B cell (primary cell): Measurements from ENCODE around the gene ERG. TPM values are rescaled to one million over a fixed set of nuclear protein-coding genes. Genes with fewer than 3 reads are reported as not detected.

Experiments used
- ATAC-seq: fragments of 200-7000 bp; cut with Tn5 transposase; one replicate; pipeline ENCODE4 v1.10.0; 2021; ENCODE audit warnings: low read depth, mild to moderate bottlenecking, moderate number of reproducible peaks, moderate library complexity
- CTCF ChIA-PET: fragments of 350-600 bp; sonication (Branson Sonifier 250); formaldehyde crosslinking; loops from one replicate; lab custom pipeline; 2021; ENCODE audit warnings: antibody characterized with exemption, inconsistent platforms; lab: Charles Lee
- POLR2A ChIA-PET: fragments of 350-600 bp; sonication (Branson Sonifier 250); formaldehyde crosslinking; loops from one replicate; lab custom pipeline; 2021; ENCODE audit warnings: antibody characterized with exemption; lab: Charles Lee
- DNase-seq: peaks from one replicate; pipeline ENCODE4 v3.0.0; 2013
- H2AFZ ChIP-seq: 2 replicates; pipeline ENCODE4 v1.6.1; 2012; ENCODE audit warnings: mild to moderate bottlenecking, low read depth, low read length; ENCODE audit not compliant: insufficient read depth, poor library complexity, severe bottlenecking
- H3K27ac ChIP-seq, 2 donors: 1 replicate in 1 of 2; 2 replicates in 1 of 2; pipeline ENCODE4 v1.5.1; 2012 to 2013; ENCODE audit warnings: low read length in 2 of 2, mild to moderate bottlenecking in 2 of 2, moderate library complexity in 1 of 2
- H3K27me3 ChIP-seq, 4 experiments: fragments of 200-600 bp in 1 of 4; sonication (generic) in 1 of 4; replicated peaks in 1 of 4; 1 replicate in 2 of 4; 2 replicates in 2 of 4; pipeline versions ENCODE4 v1.6.1 to v1.7.0; 2013 to 2016; ENCODE audit warnings: low read length in 3 of 4, mild to moderate bottlenecking in 2 of 4, mixed read lengths in 1 of 4, moderate library complexity in 1 of 4; ENCODE audit not compliant: insufficient read depth in 4 of 4, control insufficient read depth in 3 of 4; ENCODE audit errors: control extremely low read depth in 1 of 4
- H3K36me3 ChIP-seq, 2 experiments: replicated peaks in 1 of 2; 1 replicate in 1 of 2; 2 replicates in 1 of 2; pipeline versions ENCODE4 v1.6.1 to v1.7.1; 2013; ENCODE audit warnings: low read length in 1 of 2; ENCODE audit not compliant: insufficient read depth in 2 of 2, control insufficient read depth in 1 of 2; ENCODE audit errors: control extremely low read depth in 1 of 2, extremely low read depth in 1 of 2
- H3K4me1 ChIP-seq, 2 donors: fragments of 200-600 bp in 1 of 2; sonication (generic) in 1 of 2; 1 replicate in 1 of 2; 2 replicates in 1 of 2; pipeline versions ENCODE4 v1.5.1 to v1.6.1; 2013 to 2017; ENCODE audit warnings: low read length in 2 of 2; ENCODE audit not compliant: control insufficient read depth in 2 of 2, insufficient read depth in 2 of 2
- H3K4me2 ChIP-seq: replicated peaks from 2 replicates; pipeline ENCODE3; 2012; ENCODE audit warnings: mild to moderate bottlenecking, low read depth, low read length; ENCODE audit not compliant: poor library complexity, severe bottlenecking
- H3K4me3 ChIP-seq, 5 experiments: fragments of 200-600 bp in 1 of 5; sonication (generic) in 1 of 5; 1 replicate in 3 of 5; 2 replicates in 2 of 5; pipeline versions ENCODE4 v1.5.1 to v1.7.0; 2011 to 2016; ENCODE audit warnings: low read length in 4 of 5, mild to moderate bottlenecking in 4 of 5, low read depth in 2 of 5, control low read depth in 1 of 5, moderate library complexity in 1 of 5; ENCODE audit not compliant: insufficient read depth in 1 of 5; ENCODE audit errors: control extremely low read depth in 1 of 5, extremely low read depth in 1 of 5
- H3K79me2 ChIP-seq: fragments of 200-600 bp; sonication (generic); one replicate; pipeline ENCODE4 v1.6.0; 2016; ENCODE audit warnings: low read length; ENCODE audit not compliant: control insufficient read depth, insufficient read depth
- H3K9ac ChIP-seq: fragments of 200-600 bp; sonication (generic); 2 replicates; pipeline ENCODE4 v1.6.1; 2017; ENCODE audit warnings: mild to moderate bottlenecking, low read length, moderate library complexity
- H3K9me3 ChIP-seq, 3 donors: one replicate each; pipeline versions ENCODE4 v1.6.1 to v1.7.1; 2013; ENCODE audit warnings: low read length in 2 of 3; ENCODE audit not compliant: control insufficient read depth in 2 of 3, insufficient read depth in 1 of 3; ENCODE audit errors: control extremely low read depth in 1 of 3
- H4K20me1 ChIP-seq: 2 replicates; pipeline ENCODE4 v1.6.0; 2012; ENCODE audit warnings: mild to moderate bottlenecking, low read length; ENCODE audit not compliant: insufficient read depth, control insufficient read depth, poor library complexity, severe bottlenecking
- H3K27ac Mint-ChIP-seq: one replicate; pipeline ENCODE4 v1.8.0; 2021; ENCODE audit warnings: mixed read lengths
- H3K27me3 Mint-ChIP-seq: one replicate; pipeline ENCODE4 v1.8.0; 2021; ENCODE audit warnings: mixed read lengths
- H3K4me1 Mint-ChIP-seq: one replicate; pipeline ENCODE4 v1.8.0; 2021; ENCODE audit warnings: mixed read lengths
- H3K4me3 Mint-ChIP-seq: one replicate; pipeline ENCODE4 v1.8.0; 2021; ENCODE audit warnings: mixed read lengths
- H3K9me3 Mint-ChIP-seq: one replicate; pipeline ENCODE4 v1.8.0; 2022; ENCODE audit warnings: mixed read lengths; ENCODE audit not compliant: insufficient read depth
- EZH2 ChIP-seq: IDR thresholded peaks from 2 replicates; pipeline ENCODE4 v1.6.1; 2012; ENCODE audit warnings: borderline replicate concordance, low read depth, mild to moderate bottlenecking, moderate library complexity, low read length; ENCODE audit not compliant: insufficient read depth, poor library complexity, severe bottlenecking
- WGBS: methylation state at CpG from one replicate; pipeline ENCODE4 v1.1.5; 2013; ENCODE audit warnings: missing lambda C conversion rate; ENCODE audit not compliant: insufficient coverage; 5-methylcytosine and 5-hydroxymethylcytosine counted together
- intact Hi-C: fragments of 100-400 bp; cut with micrococcal nuclease; formaldehyde crosslinking; loops from one replicate; pipeline ENCODE4 v1.10.0; 2022
- polyA plus RNA-seq: library from polyadenylated mRNA; depleted of rRNA; stranded (reverse); fragments of >200 nt; gene quantifications from 2 replicates; pipeline ENCODE4 v1.2.3, GENCODE V29; 2012
- total RNA-seq, 2 donors: library from RNA; stranded (reverse); fragments of 120-200 nt in 1 of 2; gene quantifications; 1 replicate in 1 of 2; 2 replicates in 1 of 2; pipeline versions ENCODE4 v1.2.3 to v1.2.4, GENCODE V29; 2013 to 2022
- TF ChIP-seq, protein P1 (sequence below): fragments of 200-600 bp; IDR thresholded peaks from one replicate; pipeline ENCODE4 v1.8.0; 2022; ENCODE audit warnings: antibody characterized with exemption, mild to moderate bottlenecking

Gene ERG
- total and polyA plus RNA-seq, 2 donors (not counting 1 experiment from before 2014, with no cell fraction given): 0.17 TPM; not detected in 1

- H3K79me2 ChIP-seq: no peaks in the 10 kb centered on the region
- H3K9ac ChIP-seq: no peak overlapping the region
- H3K27ac ChIP-seq: no peak overlapping the region
- H3K9me3 Mint-ChIP-seq: no peaks in the 10 kb centered on the region
- no peak for TF ChIP-seq EZH2
- TF ChIP-seq, protein P1, sequence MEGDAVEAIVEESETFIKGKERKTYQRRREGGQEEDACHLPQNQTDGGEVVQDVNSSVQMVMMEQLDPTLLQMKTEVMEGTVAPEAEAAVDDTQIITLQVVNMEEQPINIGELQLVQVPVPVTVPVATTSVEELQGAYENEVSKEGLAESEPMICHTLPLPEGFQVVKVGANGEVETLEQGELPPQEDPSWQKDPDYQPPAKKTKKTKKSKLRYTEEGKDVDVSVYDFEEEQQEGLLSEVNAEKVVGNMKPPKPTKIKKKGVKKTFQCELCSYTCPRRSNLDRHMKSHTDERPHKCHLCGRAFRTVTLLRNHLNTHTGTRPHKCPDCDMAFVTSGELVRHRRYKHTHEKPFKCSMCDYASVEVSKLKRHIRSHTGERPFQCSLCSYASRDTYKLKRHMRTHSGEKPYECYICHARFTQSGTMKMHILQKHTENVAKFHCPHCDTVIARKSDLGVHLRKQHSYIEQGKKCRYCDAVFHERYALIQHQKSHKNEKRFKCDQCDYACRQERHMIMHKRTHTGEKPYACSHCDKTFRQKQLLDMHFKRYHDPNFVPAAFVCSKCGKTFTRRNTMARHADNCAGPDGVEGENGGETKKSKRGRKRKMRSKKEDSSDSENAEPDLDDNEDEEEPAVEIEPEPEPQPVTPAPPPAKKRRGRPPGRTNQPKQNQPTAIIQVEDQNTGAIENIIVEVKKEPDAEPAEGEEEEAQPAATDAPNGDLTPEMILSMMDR: no peak
- no peak overlapping the region for H3K4me2 ChIP-seq
- intact Hi-C loops: no loop called here
- CTCF ChIA-PET: no interaction called here
- 83% methylated on average over 34 of the region's 34 CpGs for WGBS
- peaks cover 0 to 10% (median 0%) of the 10 kb centered on the region in 4 experiments for H3K27me3 ChIP-seq
- H3K4me1 ChIP-seq: no peaks in the 10 kb centered on the region
- no peak overlapping the region for H3K4me3 ChIP-seq
- no peak overlapping the region for H3K27ac Mint-ChIP-seq
- H3K4me1 Mint-ChIP-seq: no peaks in the 10 kb centered on the region
- H2AFZ ChIP-seq: no peak overlapping the region
- H3K4me3 Mint-ChIP-seq: no peak overlapping the region
- H3K36me3 ChIP-seq: no peaks in the 10 kb centered on the region
- H3K27me3 Mint-ChIP-seq: peaks cover 15% of the 10 kb centered on the region
- POLR2A ChIA-PET: no interaction called here
- DNase-seq (no peak), ATAC-seq (no peak)
- H3K9me3 ChIP-seq: peaks cover 0 to 6% (median 0%) of the 10 kb centered on the region in 3 donors
- H4K20me1 ChIP-seq: no peaks in the 10 kb centered on the region
Observed at GRCh38 chr21:38383411-38384237, 114.7 kb downstream of the ERG start.

DNA sequence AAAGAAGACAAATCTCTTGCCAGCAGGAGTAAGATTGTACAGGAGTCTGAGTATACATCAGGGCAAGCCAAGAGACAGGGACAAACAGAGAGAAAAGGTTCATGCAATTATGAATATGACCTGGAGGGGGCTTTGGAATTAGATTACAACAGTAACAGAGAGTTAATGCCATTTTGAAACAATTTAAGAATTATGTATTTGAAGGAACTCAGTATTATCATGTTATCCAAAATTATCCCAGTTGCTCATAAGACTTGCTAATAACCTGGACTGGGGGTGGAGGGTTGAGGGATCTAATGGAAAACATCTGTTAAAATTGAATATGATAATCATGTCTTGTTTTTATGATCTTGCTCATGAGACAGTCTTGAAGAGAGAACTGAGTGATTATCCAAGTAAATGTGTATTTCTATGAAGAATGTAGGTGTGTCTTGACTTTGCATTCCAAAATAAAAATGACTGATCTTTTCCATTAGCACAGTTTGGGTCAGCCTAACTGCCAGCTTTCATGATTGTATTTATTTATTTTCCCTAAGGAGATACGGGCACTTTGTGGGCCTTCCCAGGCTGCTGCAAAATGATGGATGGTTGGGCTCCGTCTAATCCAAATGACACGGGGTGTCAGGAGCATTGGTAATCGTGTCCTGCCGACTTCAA, 117.7 kb downstream of the ERG start:
- TF ChIP-seq, protein P1: no peak
- TF ChIP-seq EZH2: no peak
- H4K20me1 ChIP-seq: no peaks in the 10 kb centered on the region
- Mint-ChIP-seq H3K4me3 (no peak overlapping the region), H3K27me3 (peaks cover 16% of the 10 kb centered on the region), H3K9me3 (peaks cover 3% of the 10 kb centered on the region), H3K27ac (no peak overlapping the region), H3K4me1 (no peaks in the 10 kb centered on the region)
- peaks cover 0 to 6% (median 0%) of the 10 kb centered on the region in 3 donors for H3K9me3 ChIP-seq
- POLR2A ChIA-PET: no interaction called here
- H3K4me2 ChIP-seq: no peak overlapping the region
- ATAC-seq: no peak
- intact Hi-C loops: no loop called here
- H3K9ac ChIP-seq: no peak overlapping the region
- H3K79me2 ChIP-seq: no peaks in the 10 kb centered on the region
- no peak overlapping the region for H3K27ac ChIP-seq
- H3K4me3 ChIP-seq: no peak overlapping the region
- peaks cover 0 to 4% (median 0%) of the 10 kb centered on the region in 4 experiments for H3K27me3 ChIP-seq
- CTCF ChIA-PET: no interaction called here
- H2AFZ ChIP-seq: no peak overlapping the region
- no peaks in the 10 kb centered on the region for H3K4me1 ChIP-seq
- WGBS: 100% methylated on average over 5 of the region's 5 CpGs
- no peaks in the 10 kb centered on the region for H3K36me3 ChIP-seq
- no peak for DNase-seq
